Measurements from ENCODE around the gene YARS2. TPM values are rescaled to one million over a fixed set of nuclear protein-coding genes. Genes with fewer than 3 reads are reported as not detected.

YARS2 gene
- polyA plus RNA-seq, 1 donor (not counting 4 experiments of a cell fraction or from before 2014, with no cell fraction given), result 46.8 TPM

GRCh38 chr12:32757157-32757556 lies 1.5 kb upstream of the YARS2 start:
- H3K27me3 ChIP-seq (ENCODE audit: control insufficient read depth, extremely low read depth, insufficient read depth, low read length), result no peaks in the 10 kb centered on the region
- no peak for TF ChIP-seq CTCF (optimal IDR thresholded peaks at IDR 0.05 in 1 of 3, IDR thresholded peaks at IDR 0.05 in 1 of 3, conservative IDR thresholded peaks at IDR 0.05 in 1 of 3; ENCODE audit: extremely low read depth in 1 of 3, insufficient read depth in 2 of 3, low read length in 3 of 3)
- TF ChIP-seq EZH2 (IDR thresholded peaks at IDR 0.05; ENCODE audit: low read length), result no peak
- H3K9me1 ChIP-seq (ENCODE audit: control insufficient read depth, extremely low read depth, insufficient read depth, low read length), result no peaks in the 10 kb centered on the region
- peaks cover 0 to 9% of the 10 kb centered on the region in 2 experiments for H3K36me3 ChIP-seq (ENCODE audit: control insufficient read depth in 2 of 2, extremely low read depth in 1 of 2, insufficient read depth in 2 of 2, low read length in 2 of 2)
- FAIRE-seq, result no peak
- H3K4me3 ChIP-seq (ENCODE audit: control insufficient read depth in 2 of 3, extremely low read depth in 1 of 3, insufficient read depth in 2 of 3, low read depth in 1 of 3, low read length in 3 of 3), result no peak overlapping the region
- H3K27ac ChIP-seq (ENCODE audit: control insufficient read depth, insufficient read depth, low read length), result no peak overlapping the region
- no peaks in the 10 kb centered on the region for H4K20me1 ChIP-seq (ENCODE audit: control insufficient read depth, extremely low read depth, insufficient read depth, low read length)
- dilution Hi-C loops (cut with MboI; ENCODE audit: extremely low pct_ligation_motif_present, low sequenced_read_pairs), result no loop called here
- no peaks in the 10 kb centered on the region for H3K9me3 ChIP-seq (ENCODE audit: control insufficient read depth, low read depth, low read length)
- H3K9ac ChIP-seq (ENCODE audit: control insufficient read depth, extremely low read depth, insufficient read depth, low read length), result no peak overlapping the region
- H2AFZ ChIP-seq (ENCODE audit: control insufficient read depth, low read length), result no peak overlapping the region
- no peak overlapping the region for H3K4me2 ChIP-seq (ENCODE audit: control insufficient read depth, extremely low read depth, insufficient read depth, low read depth, low read length)
- H3K79me2 ChIP-seq (ENCODE audit: control insufficient read depth, insufficient read depth, low read length), result peaks cover 23% of the 10 kb centered on the region
- peaks cover 18% of the 10 kb centered on the region for H3K4me1 ChIP-seq (ENCODE audit: control insufficient read depth, extremely low read depth, insufficient read depth, low read length)
- no peak for DNase-seq (ENCODE audit: low read depth, low spot score)

GRCh38 chr12:32756476-32757066 lies 874 bp upstream of the YARS2 start:
- peaks cover 18% of the 10 kb centered on the region for H3K4me1 ChIP-seq (ENCODE audit: control insufficient read depth, extremely low read depth, insufficient read depth, low read length)
- TF ChIP-seq EZH2 (IDR thresholded peaks at IDR 0.05; ENCODE audit: low read length), result no peak
- H4K20me1 ChIP-seq (ENCODE audit: control insufficient read depth, extremely low read depth, insufficient read depth, low read length), result no peaks in the 10 kb centered on the region
- peaks cover 29% of the 10 kb centered on the region for H3K79me2 ChIP-seq (ENCODE audit: control insufficient read depth, insufficient read depth, low read length)
- H3K27ac ChIP-seq (ENCODE audit: control insufficient read depth, insufficient read depth, low read length), result peak overlapping the region; percentile 93
- H2AFZ ChIP-seq (ENCODE audit: control insufficient read depth, low read length), result peak overlapping the region; percentile 56
- peak overlapping the region; percentile 96 for H3K9ac ChIP-seq (ENCODE audit: control insufficient read depth, extremely low read depth, insufficient read depth, low read length)
- FAIRE-seq (no peak), DNase-seq (ENCODE audit: low read depth, low spot score) (no peak)
- H3K9me3 ChIP-seq (ENCODE audit: control insufficient read depth, low read depth, low read length), result no peaks in the 10 kb centered on the region
- peaks cover 3 to 15% of the 10 kb centered on the region in 2 experiments for H3K36me3 ChIP-seq (ENCODE audit: control insufficient read depth in 2 of 2, extremely low read depth in 1 of 2, insufficient read depth in 2 of 2, low read length in 2 of 2)
- H3K27me3 ChIP-seq (ENCODE audit: control insufficient read depth, extremely low read depth, insufficient read depth, low read length), result no peaks in the 10 kb centered on the region
- peak overlapping the region; percentile 61 for H3K4me2 ChIP-seq (ENCODE audit: control insufficient read depth, extremely low read depth, insufficient read depth, low read depth, low read length)
- dilution Hi-C loops (cut with MboI; ENCODE audit: extremely low pct_ligation_motif_present, low sequenced_read_pairs), result no loop called here
- peak overlapping the region in 1 of 3 experiments; percentile 52 for H3K4me3 ChIP-seq (ENCODE audit: control insufficient read depth in 2 of 3, extremely low read depth in 1 of 3, insufficient read depth in 2 of 3, low read depth in 1 of 3, low read length in 3 of 3)
- no peaks in the 10 kb centered on the region for H3K9me1 ChIP-seq (ENCODE audit: control insufficient read depth, extremely low read depth, insufficient read depth, low read length)

Measured in keratinocyte (primary cell).